WERI-Rb-1 (cell line): ENCODE measurements around the gene NGEF.

Experiments used
- DNase-seq: peaks from one replicate; pipeline ENCODE4 v3.0.0-alpha.2; 2020
- H3K27ac ChIP-seq: fragments of 250-450 bp; sonication (Bioruptor Pico); 2 replicates; pipeline ENCODE4 v1.5.1; 2020; ENCODE audit warnings: mild to moderate bottlenecking, moderate library complexity
- H3K27me3 ChIP-seq: fragments of 250-450 bp; sonication (Bioruptor Pico); 2 replicates; pipeline ENCODE4 v1.5.1; 2021; ENCODE audit warnings: mild to moderate bottlenecking, low read depth, moderate library complexity; ENCODE audit not compliant: insufficient read depth, severe bottlenecking
- H3K36me3 ChIP-seq: fragments of 250-450 bp; sonication (Bioruptor Pico); 2 replicates; pipeline ENCODE4 v1.5.1; 2020; ENCODE audit warnings: mild to moderate bottlenecking, moderate library complexity
- H3K4me3 ChIP-seq: 2 replicates; pipeline ENCODE4 v1.5.1; 2011; ENCODE audit warnings: low read depth, mild to moderate bottlenecking, control low read depth, low read length
- H3K9me3 ChIP-seq: fragments of 250-450 bp; sonication (Bioruptor Pico); 2 replicates; pipeline ENCODE4 v1.5.1; 2021; ENCODE audit warnings: mild to moderate bottlenecking, moderate library complexity; ENCODE audit not compliant: severe bottlenecking
- TF ChIP-seq, protein P1 (sequence below): IDR thresholded peaks from 2 replicates; pipeline ENCODE4 v1.5.1; 2011; ENCODE audit warnings: low read depth, mild to moderate bottlenecking, control low read depth, inconsistent platforms, low read length

The NGEF gene

DNA sequence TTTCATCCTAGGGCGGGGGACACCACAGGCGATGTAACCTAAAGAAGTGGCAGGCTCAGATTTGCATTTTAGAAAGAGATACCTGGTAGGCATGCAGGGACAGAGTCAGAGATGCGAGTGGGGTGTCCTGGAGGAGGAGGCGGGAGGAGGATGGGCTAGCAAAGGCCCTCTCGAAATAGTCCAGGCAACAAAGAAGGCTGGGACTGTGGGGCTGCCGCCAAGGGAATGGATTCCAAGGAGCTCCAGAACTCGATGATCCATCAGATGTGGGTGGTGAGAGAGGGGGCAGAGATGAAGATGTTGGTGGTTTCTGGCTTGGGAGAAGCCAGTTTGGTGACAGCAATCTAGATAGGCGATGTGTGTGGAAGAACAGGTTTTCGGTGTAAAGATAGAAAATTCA is 34.6 kb upstream of the NGEF start:
- Histone ChIP-seq H3K36me3 (no peaks in the 10 kb centered on the region), H3K27ac (no peak overlapping the region), H3K27me3 (no peaks in the 10 kb centered on the region), H3K9me3 (no peaks in the 10 kb centered on the region), H3K4me3 (no peak overlapping the region)
- DNase-seq = no peak
- TF ChIP-seq, protein P1, sequence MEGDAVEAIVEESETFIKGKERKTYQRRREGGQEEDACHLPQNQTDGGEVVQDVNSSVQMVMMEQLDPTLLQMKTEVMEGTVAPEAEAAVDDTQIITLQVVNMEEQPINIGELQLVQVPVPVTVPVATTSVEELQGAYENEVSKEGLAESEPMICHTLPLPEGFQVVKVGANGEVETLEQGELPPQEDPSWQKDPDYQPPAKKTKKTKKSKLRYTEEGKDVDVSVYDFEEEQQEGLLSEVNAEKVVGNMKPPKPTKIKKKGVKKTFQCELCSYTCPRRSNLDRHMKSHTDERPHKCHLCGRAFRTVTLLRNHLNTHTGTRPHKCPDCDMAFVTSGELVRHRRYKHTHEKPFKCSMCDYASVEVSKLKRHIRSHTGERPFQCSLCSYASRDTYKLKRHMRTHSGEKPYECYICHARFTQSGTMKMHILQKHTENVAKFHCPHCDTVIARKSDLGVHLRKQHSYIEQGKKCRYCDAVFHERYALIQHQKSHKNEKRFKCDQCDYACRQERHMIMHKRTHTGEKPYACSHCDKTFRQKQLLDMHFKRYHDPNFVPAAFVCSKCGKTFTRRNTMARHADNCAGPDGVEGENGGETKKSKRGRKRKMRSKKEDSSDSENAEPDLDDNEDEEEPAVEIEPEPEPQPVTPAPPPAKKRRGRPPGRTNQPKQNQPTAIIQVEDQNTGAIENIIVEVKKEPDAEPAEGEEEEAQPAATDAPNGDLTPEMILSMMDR = no peak

DNA sequence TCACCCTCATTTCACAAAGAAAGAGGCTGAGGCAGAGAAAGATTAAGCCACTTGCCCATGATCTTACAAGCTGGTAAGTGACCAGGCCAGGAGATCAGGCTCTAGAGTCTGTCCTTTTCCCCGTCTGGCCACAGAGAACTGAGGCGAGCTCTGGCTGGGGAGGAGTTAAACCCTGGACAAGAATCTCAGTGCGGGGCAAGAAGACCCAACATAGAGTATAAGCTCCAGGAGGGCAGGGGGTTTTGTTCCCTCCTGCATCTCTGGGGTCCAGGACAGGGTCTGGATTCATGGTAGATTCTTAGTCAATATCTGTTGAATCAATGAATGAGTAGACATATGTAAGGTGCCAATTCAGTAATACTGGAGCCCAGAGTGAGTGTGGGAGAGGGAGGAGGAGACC is 34.1 kb upstream of the NGEF start:
- DNase-seq = no peak
- TF ChIP-seq, protein P1 = no peak
- no peak overlapping the region for H3K4me3 ChIP-seq
- no peaks in the 10 kb centered on the region for H3K27me3 ChIP-seq
- no peak overlapping the region for H3K27ac ChIP-seq
- H3K9me3 ChIP-seq = no peaks in the 10 kb centered on the region
- no peaks in the 10 kb centered on the region for H3K36me3 ChIP-seq

DNA sequence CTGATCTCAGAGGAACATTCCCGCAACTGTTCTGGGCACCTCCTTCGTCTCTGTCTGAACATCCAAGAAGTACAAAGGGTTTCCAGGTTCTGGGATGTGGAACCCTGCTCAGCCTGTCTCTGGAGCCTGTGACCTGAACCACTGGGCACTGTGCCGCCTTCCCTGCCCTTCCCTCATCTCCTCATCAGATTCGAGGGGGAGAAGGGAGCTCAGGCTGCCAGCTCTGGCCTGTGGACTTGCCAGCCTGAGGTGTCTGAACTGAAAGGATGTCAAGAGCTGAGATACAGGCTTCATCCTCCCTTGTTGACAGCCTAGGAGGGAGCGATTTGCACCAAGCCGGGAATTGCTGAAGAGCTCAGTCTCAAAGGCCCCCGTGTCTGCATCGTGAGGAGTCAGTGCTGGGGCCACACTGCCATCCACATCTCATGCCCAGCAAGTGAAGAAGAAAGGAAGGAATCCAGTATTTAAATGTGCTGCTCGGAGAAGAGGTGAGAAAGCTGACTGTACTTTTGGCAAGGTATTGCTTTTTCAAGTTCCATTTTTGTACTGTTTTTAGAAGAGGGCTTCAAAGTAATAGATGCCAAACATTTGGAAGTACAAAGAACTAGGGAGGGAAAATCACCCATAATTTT is 32.0 kb upstream of the NGEF start:
- Histone ChIP-seq H3K36me3 (no peaks in the 10 kb centered on the region), H3K27me3 (no peaks in the 10 kb centered on the region), H3K4me3 (no peak overlapping the region), H3K9me3 (no peaks in the 10 kb centered on the region), H3K27ac (no peak overlapping the region)
- TF ChIP-seq, protein P1 = no peak
- no peak for DNase-seq

DNA sequence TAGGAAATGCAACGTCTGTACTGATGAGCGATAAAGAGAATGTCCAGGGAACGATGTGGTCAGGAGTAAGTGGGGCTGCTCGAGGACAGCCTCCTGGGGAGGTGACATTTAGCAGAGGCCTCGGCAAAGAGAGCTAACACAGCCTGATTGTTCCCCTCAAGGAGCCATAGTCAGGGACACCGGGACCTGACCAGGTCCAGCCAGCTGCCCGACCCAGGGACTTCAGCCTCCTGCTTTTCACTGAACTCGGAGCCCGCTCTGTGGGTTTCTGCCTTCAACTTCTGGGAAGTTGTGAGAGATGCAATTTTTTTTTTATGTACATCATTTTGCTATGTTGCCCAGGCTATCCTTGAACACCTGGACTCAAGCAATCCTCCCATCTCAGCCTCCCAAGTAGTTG is 29.5 kb upstream of the NGEF start:
- Histone ChIP-seq H3K9me3 (no peaks in the 10 kb centered on the region), H3K4me3 (no peak overlapping the region), H3K27ac (no peak overlapping the region), H3K27me3 (no peaks in the 10 kb centered on the region), H3K36me3 (no peaks in the 10 kb centered on the region)
- DNase-seq = no peak
- TF ChIP-seq, protein P1 = no peak

DNA sequence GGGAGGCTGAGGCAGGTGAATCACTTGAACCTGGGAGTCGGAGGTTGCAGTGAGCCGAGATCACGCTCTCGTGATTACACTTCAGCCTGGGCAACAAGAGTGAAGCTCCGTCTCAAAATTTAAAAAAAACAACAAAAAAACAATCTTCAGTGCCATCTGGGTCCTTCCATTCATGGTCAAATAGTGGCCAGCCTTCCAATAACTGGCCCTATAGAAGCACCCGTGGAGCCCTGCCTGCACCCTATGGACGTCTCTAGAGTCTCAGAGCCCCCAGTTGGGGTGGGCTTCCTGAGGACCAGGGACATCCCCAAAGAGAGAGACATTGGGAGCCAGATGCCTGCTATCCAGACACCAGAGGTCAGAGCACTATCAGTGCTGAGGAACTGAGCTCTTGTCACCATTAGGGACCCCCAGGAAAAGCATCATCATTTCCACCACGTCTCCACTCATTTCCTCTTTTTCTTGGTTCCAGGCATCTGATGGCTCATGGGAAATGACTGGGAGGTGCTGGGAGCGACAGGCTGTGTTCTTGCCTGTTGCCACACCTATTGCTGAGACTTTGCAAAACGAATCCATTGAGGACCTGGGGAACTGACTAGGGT is 28.8 kb upstream of the NGEF start:
- TF ChIP-seq, protein P1 = no peak
- DNase-seq = no peak

DNA sequence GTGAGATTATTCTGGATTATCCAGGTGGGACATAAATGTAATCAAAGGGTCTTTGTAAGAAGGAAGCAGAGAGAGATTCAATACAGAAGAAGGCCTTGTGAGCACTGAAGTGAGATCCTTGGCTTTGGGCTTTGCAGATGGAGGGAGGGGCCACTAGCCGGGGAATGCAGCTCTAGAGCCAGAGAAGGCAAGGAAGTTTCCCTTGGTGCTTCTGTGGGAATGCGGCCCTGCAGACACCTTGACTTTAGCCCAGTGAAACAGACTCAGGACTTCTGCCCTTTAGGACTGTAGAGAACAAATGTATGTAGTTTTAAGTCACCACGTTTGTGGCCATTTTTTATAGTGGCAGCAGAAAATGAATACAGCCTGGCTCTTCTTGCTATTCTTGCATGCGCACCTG is 27.5 kb upstream of the NGEF start:
- Histone ChIP-seq H3K27ac (no peak overlapping the region), H3K4me3 (no peak overlapping the region), H3K9me3 (no peaks in the 10 kb centered on the region), H3K36me3 (no peaks in the 10 kb centered on the region), H3K27me3 (no peaks in the 10 kb centered on the region)
- no peak for DNase-seq
- TF ChIP-seq, protein P1 = no peak

More for the DNA sequence above, 28.8 kb upstream of the NGEF start:
- no peaks in the 10 kb centered on the region for H3K9me3 ChIP-seq
- no peaks in the 10 kb centered on the region for H3K36me3 ChIP-seq
- H3K4me3 ChIP-seq = no peak overlapping the region
- no peaks in the 10 kb centered on the region for H3K27me3 ChIP-seq
- H3K27ac ChIP-seq = no peak overlapping the region
